HG03175 (cell line): ENCODE results near the gene SLC35F3.

ENCODE experiments used
- ATAC-seq: cut with Tn5 transposase; IDR thresholded peaks from one replicate; pipeline ENCODE4 v1.9.1; 2021; ENCODE audit warnings: mild to moderate bottlenecking, moderate library complexity; ENCODE audit not compliant: unreplicated experiment

The SLC35F3 gene

GRCh38 chr1:234309598-234310459, 405.4 kb downstream of the SLC35F3 start:
- peak; percentile 92 for ATAC-seq

GRCh38 chr1:234310460-234310817, 406.0 kb downstream of the SLC35F3 start:
- no peak for ATAC-seq

GRCh38 chr1:234311414-234311813, 406.9 kb downstream of the SLC35F3 start:
- no peak for ATAC-seq

DNA sequence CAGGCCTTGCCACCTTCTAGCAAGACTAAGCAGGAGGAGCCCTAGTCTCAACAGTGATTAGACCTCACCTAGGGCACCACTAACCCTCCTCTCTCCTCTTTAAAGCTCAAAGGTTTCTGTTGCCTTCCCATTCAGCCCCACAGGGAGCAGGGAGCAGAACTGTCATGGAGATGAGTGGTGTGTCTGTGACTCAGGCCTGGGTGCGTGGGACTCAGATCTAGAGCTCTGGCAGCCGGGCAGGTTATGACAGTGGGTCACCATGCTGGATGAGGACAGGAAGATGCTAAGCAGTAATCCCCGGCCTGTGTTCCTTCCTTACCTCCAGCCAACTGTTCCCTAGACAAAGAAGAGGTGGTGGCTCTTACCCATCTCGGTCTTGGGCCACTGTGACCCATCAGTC, 408.7 kb downstream of the SLC35F3 start:
- no peak for ATAC-seq

DNA sequence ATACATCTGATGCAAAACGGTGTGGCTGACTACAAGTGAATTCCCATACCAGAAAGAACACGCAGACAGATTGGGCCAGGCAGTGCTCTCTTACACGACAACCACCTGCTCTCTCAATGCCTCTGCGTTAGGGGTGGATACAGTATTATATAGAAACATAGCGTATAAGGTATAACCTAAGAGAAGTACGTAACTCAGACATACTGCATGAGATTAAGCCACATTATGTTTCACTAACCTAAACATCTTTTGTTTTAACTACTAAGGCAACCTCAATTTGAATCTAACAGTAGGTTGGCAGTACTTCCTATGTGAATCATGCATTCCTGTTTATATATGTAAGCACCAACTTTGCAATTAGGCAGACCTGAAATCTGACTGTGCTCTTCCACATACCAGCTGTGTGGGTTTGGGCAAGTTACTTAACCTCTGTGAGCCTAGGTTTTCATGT, 410.6 kb downstream of the SLC35F3 start:
- no peak for ATAC-seq

DNA sequence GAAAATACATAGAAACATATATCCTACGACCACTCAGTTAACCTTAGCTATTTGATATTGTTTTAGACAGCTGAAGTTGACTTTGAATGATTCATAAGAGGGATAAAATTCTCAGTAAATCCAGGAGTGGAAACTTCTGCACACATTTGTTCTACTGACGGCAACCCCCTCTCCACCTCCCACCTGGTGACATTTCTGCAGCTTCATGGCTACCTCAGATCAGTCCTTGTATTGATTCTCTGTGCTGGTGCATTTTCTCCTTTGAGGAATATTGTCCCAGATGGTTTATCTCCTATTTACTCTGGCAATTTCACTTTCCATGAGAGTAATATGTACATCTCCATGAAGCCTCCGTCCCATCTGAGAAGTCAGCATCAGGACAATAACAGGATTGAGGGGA, 411.1 kb downstream of the SLC35F3 start:
- ATAC-seq = no peak

DNA sequence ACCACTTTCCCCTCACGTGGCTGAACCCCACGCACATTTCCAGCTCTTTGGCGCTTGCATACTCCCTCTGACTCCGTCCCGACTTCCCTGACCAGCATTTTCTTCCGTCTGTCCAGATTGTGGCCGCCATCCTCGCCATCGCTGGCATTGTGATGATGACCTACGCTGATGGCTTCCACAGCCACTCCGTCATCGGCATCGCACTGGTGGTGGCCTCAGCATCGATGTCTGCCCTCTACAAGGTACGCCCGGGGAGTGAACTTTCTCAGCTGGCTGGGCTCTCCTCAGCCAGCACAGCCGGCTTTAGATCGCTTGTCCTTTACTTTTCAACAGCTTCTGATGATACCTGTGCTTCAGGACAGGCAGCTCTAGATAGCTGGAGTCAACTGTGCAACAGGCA, 412.0 kb downstream of the SLC35F3 start:
- ATAC-seq = no peak

- ATAC-seq = no peak
These were observed 412.5 kb downstream of the SLC35F3 start for GRCh38 chr1:234316937-234317336.

- ATAC-seq = no peak
These were observed 415.6 kb downstream of the SLC35F3 start for GRCh38 chr1:234320069-234320468.

GRCh38 chr1:234320549-234320948, 416.1 kb downstream of the SLC35F3 start:
- no peak for ATAC-seq

- ATAC-seq = no peak
These were observed 416.8 kb downstream of the SLC35F3 start for GRCh38 chr1:234321231-234321630.

DNA sequence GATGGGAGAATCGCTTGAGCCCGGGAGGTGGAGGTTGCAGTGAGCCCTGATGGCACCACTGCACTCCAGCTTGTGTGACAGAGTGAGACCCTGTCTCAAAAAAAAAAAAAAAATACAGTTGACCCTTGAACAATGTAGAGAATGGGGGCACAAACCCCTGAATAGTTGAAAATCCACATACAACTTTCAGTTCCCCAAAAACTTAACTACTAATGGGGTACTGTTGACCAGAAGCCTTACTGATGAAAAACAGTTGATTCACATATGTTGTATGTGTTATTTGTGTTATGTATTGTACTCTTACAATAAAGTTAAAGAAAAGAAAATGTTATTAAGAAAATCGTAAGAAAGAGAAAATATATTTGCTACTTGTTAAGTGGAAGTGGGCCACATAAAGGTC, 417.6 kb downstream of the SLC35F3 start:
- no peak for ATAC-seq

- no peak for ATAC-seq
These were observed 418.5 kb downstream of the SLC35F3 start for GRCh38 chr1:234322979-234323378.

- ATAC-seq = no peak
These were observed 420.3 kb downstream of the SLC35F3 start for GRCh38 chr1:234324821-234325220.

GRCh38 chr1:234325878-234326496, 421.5 kb downstream of the SLC35F3 start:
- no peak for ATAC-seq

DNA sequence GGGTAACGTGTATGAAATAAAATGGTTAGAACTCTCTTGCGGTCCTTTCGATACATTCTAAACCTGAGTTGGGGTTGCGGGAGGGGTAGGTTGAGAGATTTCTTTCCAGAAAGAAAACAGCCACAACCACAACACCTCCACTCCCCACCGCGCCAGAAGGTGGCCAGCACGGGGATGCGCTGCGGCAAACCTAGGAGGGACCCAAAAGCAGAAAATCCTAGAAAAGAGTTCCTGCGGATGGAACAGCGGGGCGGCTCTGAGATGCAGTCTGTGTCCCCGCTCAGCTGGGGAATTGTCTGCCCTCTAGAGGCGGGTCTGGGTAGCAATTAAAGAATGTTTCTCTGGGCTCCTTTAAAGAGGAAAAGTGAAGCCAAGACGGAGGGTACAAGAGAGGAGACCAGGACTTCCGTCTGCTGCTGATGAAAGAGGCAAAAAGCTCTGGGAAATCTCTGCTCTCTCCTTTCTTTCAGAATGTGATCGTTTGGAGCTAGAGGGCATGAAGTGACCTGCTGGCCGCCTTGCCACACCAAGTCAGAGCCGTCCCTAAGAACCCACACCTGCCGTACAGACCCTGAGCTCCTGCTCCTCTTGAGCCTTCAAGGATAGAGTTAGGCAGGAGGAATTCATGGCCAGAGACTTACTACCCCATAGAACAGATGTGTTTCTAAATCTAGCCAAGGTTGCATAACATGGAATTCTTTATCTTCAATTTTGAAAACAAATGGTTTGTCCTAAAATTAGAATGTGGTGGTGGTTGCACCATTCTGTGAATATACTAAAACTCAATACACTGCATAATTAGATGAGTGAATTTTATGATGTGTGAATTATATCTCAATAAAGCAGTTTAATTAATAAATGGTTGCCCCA, 422.3 kb downstream of the SLC35F3 start:
- ATAC-seq = peak; percentile 71

GRCh38 chr1:234327577-234328164, 423.2 kb downstream of the SLC35F3 start:
- no peak for ATAC-seq

- ATAC-seq = no peak
These were observed 426.4 kb downstream of the SLC35F3 start for GRCh38 chr1:234330843-234331215.

- no peak for ATAC-seq
These were observed 427.0 kb downstream of the SLC35F3 start for GRCh38 chr1:234331507-234331906.

- no peak for ATAC-seq
These were observed 431.9 kb downstream of the SLC35F3 start for GRCh38 chr1:234336359-234336758.

GRCh38 chr1:234337233-234337632, 432.8 kb downstream of the SLC35F3 start:
- ATAC-seq = no peak
